Karpas-422 (cell line): ENCODE results near the gene MCC. TPM values are rescaled to one million over a fixed set of nuclear protein-coding genes. Genes with fewer than 3 reads are reported as not detected.

Source experiments
- DNase-seq: peaks from one replicate; pipeline ENCODE4 v3.0.0-alpha.2; 2015
- H2AFZ ChIP-seq: fragments of 200-600 bp; sonication (generic); 2 replicates; pipeline ENCODE4 v1.6.1; 2014; ENCODE audit warnings: antibody characterized with exemption, low read length, mixed read lengths
- H3K27ac ChIP-seq: fragments of 200-600 bp; sonication (generic); 2 replicates; pipeline ENCODE4 v1.5.1; 2014; ENCODE audit warnings: mild to moderate bottlenecking, low read length, moderate library complexity
- H3K27me3 ChIP-seq: fragments of 200-600 bp; sonication (generic); 2 replicates; pipeline ENCODE4 v1.6.1; 2014; ENCODE audit warnings: low read length, mixed read lengths
- H3K36me3 ChIP-seq: fragments of 200-600 bp; sonication (generic); 2 replicates; pipeline ENCODE4 v1.6.1; 2014; ENCODE audit warnings: low read length, mixed read lengths; ENCODE audit not compliant: insufficient read depth
- H3K4me1 ChIP-seq: fragments of 200-600 bp; sonication (generic); 2 replicates; pipeline ENCODE4 v1.6.1; 2014; ENCODE audit warnings: mild to moderate bottlenecking, low read length, mixed read lengths
- H3K4me2 ChIP-seq: fragments of 200-600 bp; sonication (generic); 2 replicates; pipeline ENCODE4 v1.6.1; 2014; ENCODE audit warnings: low read length, low read depth, mild to moderate bottlenecking; ENCODE audit not compliant: poor library complexity, severe bottlenecking
- H3K4me3 ChIP-seq: fragments of 200-600 bp; sonication (generic); 2 replicates; pipeline ENCODE4 v1.5.1; 2014; ENCODE audit warnings: mild to moderate bottlenecking, antibody characterized with exemption, low read length, mixed read lengths
- H3K79me2 ChIP-seq: fragments of 200-600 bp; sonication (generic); 2 replicates; pipeline ENCODE4 v1.6.1; 2014; ENCODE audit warnings: mild to moderate bottlenecking, low read length, mixed read lengths
- H3K9ac ChIP-seq: fragments of 200-600 bp; sonication (generic); 2 replicates; pipeline ENCODE4 v1.6.0; 2014; ENCODE audit warnings: low read length
- H3K9me2 ChIP-seq: fragments of 200-600 bp; sonication (generic), shearing (Covaris generic); replicated peaks from 2 replicates; pipeline ENCODE4 v1.6.0; 2014; ENCODE audit warnings: mild to moderate bottlenecking, low read length, moderate library complexity; ENCODE audit not compliant: insufficient read depth
- H3K9me3 ChIP-seq: fragments of 300-700, 200-600 bp; sonication (generic); 2 replicates; pipeline ENCODE4 v1.6.1; 2014; ENCODE audit warnings: low read length, mixed read lengths
- H4K20me1 ChIP-seq: fragments of 200-600 bp; sonication (generic); 2 replicates; pipeline ENCODE4 v1.6.1; 2014; ENCODE audit warnings: mild to moderate bottlenecking, antibody characterized with exemption, low read length, low read depth; ENCODE audit not compliant: insufficient read depth
- total RNA-seq: library from RNA; depleted of rRNA; stranded (reverse); fragments of >200 nt; shearing (Covaris generic); gene quantifications from 2 replicates; pipeline ENCODE4 v1.2.3, GENCODE V29; 2014; ENCODE audit warnings: low replicate concordance

The MCC gene
- total RNA-seq, 1 experiment from 2014 or later: 5.5 TPM

DNA sequence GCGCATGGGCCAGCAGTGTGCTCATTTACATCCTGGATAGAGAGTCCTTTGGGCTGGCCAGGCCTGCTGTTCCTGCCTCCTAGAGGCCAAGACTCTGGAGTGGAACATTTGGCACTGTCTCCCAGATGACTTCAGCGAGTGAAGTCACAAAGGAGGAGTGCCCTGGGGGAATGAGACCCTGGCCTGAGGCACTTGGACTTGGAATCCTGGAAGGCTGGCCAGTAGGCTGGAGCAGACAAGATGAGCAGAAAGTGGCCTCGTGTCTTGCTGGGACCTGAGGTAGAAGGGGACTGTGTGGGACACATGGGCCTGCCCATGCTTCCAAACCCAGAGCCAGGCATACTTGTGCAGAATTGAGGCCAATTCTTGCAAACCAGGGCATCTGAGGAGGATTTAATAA is 53.4 kb downstream of the MCC start, which contains the start of gene TSSK1B:
TSSK1B (minus strand) TSS at position 101 of the 400 bp plus-strand sequence. CDS start 150 bp downstream, outside the sequence.
- H3K9me3 ChIP-seq: no peaks in the 10 kb centered on the region
- no peaks in the 10 kb centered on the region for H3K27me3 ChIP-seq
- no peaks in the 10 kb centered on the region for H3K36me3 ChIP-seq
- no peak for DNase-seq
- peaks cover 6% of the 10 kb centered on the region for H3K4me1 ChIP-seq
- no peaks in the 10 kb centered on the region for H4K20me1 ChIP-seq
- H3K9me2 ChIP-seq: no peaks in the 10 kb centered on the region
- no peak within 1 kb of the TSS for H3K4me3 ChIP-seq
- no peaks in the 10 kb centered on the region for H3K79me2 ChIP-seq
- H3K27ac ChIP-seq: no peak within 1 kb of the TSS
- H3K4me2 ChIP-seq: no peak within 1 kb of the TSS
- no peak within 1 kb of the TSS for H3K9ac ChIP-seq
- H2AFZ ChIP-seq: no peak within 1 kb of the TSS

DNA sequence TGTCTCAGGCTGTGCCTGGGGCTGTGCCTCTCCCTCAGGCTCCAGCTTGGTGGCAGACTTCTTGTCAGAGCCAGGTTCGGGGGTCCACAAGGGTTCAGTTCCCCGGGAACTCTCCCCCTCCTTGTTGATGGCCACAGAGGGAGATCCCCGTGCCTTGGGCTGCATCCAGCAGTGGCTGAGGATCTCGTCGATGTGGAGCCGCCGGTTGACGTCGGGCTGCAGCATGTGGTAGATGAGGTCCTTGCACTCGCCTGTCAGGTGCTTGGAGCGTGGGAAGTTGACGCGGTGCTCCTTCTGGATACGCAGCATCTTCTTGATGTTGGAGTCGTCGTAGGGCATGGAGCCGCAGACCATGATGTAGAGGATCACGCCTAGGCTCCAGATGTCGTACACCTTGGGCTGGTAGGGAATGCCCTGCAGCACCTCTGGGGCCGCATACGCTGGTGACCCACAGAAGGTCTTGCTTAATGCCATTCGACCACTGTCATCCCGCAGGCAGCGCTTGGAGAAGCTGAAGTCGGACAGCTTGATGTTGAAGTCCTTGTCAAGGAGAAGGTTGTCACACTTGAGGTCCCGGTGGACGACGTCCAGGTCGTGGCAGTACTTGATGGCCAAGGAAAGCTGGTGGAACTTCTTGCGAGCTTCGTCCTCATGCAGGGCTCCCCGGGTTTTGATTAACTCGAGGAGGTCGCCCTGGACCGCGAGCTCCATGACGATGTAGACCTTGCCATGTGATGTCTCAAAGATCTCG is 54.2 kb downstream of the MCC start:
- Histone ChIP-seq H3K27ac (no peak overlapping the region), H3K4me2 (no peak overlapping the region), H3K4me3 (no peak overlapping the region), H3K79me2 (no peaks in the 10 kb centered on the region), H3K9me3 (no peaks in the 10 kb centered on the region), H4K20me1 (no peaks in the 10 kb centered on the region), H3K9me2 (no peaks in the 10 kb centered on the region), H3K27me3 (no peaks in the 10 kb centered on the region), H2AFZ (no peak overlapping the region), H3K9ac (no peak overlapping the region), H3K4me1 (peaks cover 6% of the 10 kb centered on the region), H3K36me3 (no peaks in the 10 kb centered on the region)
- no peak for DNase-seq

DNA sequence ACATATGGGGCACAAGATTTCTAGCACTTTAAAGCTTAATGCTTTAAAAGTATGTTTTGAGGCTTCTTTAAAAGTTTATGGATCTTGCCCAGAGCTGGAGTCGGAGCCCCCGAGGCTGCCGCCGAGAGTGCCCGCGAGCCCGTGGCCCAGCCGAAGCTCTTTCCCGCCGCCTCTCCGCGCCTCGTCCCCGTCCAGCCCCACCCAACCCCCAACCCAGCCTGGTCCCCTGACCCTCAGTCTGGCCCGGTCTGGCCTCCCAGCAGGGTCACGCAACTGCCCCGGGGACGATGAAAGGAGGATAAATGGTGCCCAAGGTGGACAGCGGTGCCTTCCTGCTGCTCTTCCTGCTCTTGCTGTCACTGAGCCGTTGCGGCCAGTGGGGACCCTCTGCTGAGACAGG is 55.2 kb downstream of the MCC start:
- Histone ChIP-seq H2AFZ (no peak overlapping the region), H3K9me2 (no peaks in the 10 kb centered on the region), H3K79me2 (no peaks in the 10 kb centered on the region), H3K9ac (no peak overlapping the region), H3K4me2 (no peak overlapping the region), H3K36me3 (no peaks in the 10 kb centered on the region), H3K4me3 (no peak overlapping the region), H3K27me3 (no peaks in the 10 kb centered on the region), H3K9me3 (no peaks in the 10 kb centered on the region), H3K4me1 (peaks cover 2% of the 10 kb centered on the region), H3K27ac (no peak overlapping the region), H4K20me1 (no peaks in the 10 kb centered on the region)
- DNase-seq: no peak

DNA sequence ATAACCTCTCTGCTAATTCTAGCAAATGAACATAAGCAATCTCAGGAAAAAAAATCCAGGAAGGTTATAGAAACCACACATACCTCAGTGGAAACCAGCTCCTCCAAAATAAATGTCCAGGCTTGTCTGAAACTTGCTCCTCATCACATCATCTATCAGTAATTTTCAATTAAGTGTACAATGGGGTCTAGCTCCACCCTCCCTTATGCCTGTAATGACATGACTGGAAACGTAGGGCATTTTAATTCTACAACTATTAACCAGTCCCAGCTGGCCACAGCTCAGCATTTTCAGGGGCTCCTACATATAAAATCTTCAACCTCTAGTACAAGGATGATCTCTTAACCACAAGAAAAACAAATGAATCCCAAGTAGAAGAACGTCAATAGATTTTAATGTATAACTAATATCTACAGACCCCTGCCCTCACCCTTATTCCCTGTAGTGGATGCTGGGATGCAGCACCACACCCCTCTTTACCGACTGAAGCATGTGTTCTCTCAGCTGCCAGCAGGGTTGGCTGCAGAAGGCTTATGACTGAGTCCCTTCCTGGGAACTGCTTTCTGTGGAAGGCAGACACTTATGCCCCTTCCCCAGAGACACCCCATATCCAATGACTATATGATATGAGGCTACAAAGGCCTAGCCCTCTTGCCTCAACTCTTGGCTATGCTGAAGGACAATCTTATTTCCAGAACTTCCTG is 60.2 kb downstream of the MCC start:
- H3K9ac ChIP-seq: no peak overlapping the region
- DNase-seq: no peak
- H4K20me1 ChIP-seq: no peaks in the 10 kb centered on the region
- H3K79me2 ChIP-seq: no peaks in the 10 kb centered on the region
- H3K4me2 ChIP-seq: no peak overlapping the region
- H2AFZ ChIP-seq: no peak overlapping the region
- H3K27me3 ChIP-seq: no peaks in the 10 kb centered on the region
- H3K9me3 ChIP-seq: no peaks in the 10 kb centered on the region
- H3K27ac ChIP-seq: no peak overlapping the region
- H3K4me1 ChIP-seq: no peaks in the 10 kb centered on the region
- no peak overlapping the region for H3K4me3 ChIP-seq
- no peaks in the 10 kb centered on the region for H3K9me2 ChIP-seq
- no peaks in the 10 kb centered on the region for H3K36me3 ChIP-seq

DNA sequence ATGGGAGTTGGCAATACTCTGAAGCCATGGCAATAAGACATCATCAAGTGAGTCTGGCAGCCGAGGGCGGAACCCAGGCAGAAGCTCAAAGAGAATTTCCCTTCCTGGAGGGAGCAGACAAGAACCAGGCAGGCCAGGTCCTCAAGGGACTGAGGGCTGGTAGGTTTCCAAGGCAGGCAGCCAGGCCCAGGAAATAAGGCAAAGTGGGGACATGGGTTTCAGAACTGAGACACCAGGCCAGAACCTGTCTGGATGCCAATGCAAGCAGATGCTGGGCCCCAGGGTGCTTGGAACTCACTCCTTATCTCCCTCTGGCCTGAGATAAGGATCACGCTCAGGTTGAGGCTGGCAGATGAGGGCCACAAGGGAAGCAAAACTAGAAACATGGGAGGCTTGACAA is 62.3 kb downstream of the MCC start:
- no peak overlapping the region for H2AFZ ChIP-seq
- no peak overlapping the region for H3K4me2 ChIP-seq
- no peaks in the 10 kb centered on the region for H3K9me2 ChIP-seq
- H3K27ac ChIP-seq: no peak overlapping the region
- DNase-seq: no peak
- no peak overlapping the region for H3K9ac ChIP-seq
- H3K4me1 ChIP-seq: no peaks in the 10 kb centered on the region
- no peaks in the 10 kb centered on the region for H3K27me3 ChIP-seq
- H3K36me3 ChIP-seq: no peaks in the 10 kb centered on the region
- H3K9me3 ChIP-seq: no peaks in the 10 kb centered on the region
- no peaks in the 10 kb centered on the region for H3K79me2 ChIP-seq
- no peaks in the 10 kb centered on the region for H4K20me1 ChIP-seq
- no peak overlapping the region for H3K4me3 ChIP-seq

DNA sequence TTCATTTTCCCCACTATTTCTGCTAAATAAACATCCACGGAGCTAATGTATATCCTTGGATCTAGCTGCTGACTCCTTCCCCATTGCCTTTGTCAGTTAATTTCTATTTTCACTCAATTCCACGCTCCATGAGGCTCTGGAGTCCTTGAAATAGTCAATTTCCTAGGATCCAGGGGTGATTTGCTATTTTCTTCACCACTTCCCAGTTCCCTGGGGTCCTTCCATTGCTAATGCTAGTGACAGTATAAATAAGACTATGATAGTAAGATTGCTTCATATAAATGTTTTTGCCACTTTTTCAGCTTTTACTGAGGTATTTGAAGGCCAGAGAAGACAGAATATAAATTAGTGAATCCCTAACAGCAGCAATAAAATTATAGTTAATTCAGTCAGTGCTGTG is 66.6 kb downstream of the MCC start:
- H3K9me2 ChIP-seq: no peaks in the 10 kb centered on the region
- H3K79me2 ChIP-seq: no peaks in the 10 kb centered on the region
- no peaks in the 10 kb centered on the region for H4K20me1 ChIP-seq
- no peak for DNase-seq
- no peak overlapping the region for H3K9ac ChIP-seq
- H2AFZ ChIP-seq: no peak overlapping the region
- no peaks in the 10 kb centered on the region for H3K36me3 ChIP-seq
- no peak overlapping the region for H3K27ac ChIP-seq
- H3K27me3 ChIP-seq: no peaks in the 10 kb centered on the region
- no peak overlapping the region for H3K4me3 ChIP-seq
- H3K4me1 ChIP-seq: no peaks in the 10 kb centered on the region
- H3K9me3 ChIP-seq: no peaks in the 10 kb centered on the region
- H3K4me2 ChIP-seq: no peak overlapping the region

DNA sequence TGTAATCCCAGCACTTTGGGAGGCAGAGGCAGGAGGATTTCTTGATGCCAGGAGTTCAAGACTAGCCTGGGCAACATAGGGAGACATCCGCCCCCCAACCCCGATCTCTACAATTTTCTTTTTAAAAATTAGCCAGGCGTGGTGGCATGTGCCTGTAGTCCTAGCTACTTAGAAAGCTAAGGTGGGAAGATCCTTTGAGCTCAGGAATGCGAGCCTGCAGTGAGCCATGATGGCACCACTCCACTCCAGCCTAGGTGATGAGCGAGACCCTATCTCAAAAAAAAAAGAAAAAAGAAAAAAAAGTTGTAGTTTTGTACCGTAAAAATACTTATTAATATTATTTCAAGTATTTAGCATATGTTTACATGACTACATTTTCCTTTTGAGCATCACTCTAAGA is 82.7 kb downstream of the MCC start:
- no peaks in the 10 kb centered on the region for H3K9me2 ChIP-seq
- H3K4me3 ChIP-seq: no peak overlapping the region
- no peak overlapping the region for H2AFZ ChIP-seq
- H3K27me3 ChIP-seq: 0 out of 2 replicates have a peak, but pooled peaks cover 2% of the 10 kb centered on the region
- H4K20me1 ChIP-seq: no peaks in the 10 kb centered on the region
- no peak overlapping the region for H3K9ac ChIP-seq
- H3K9me3 ChIP-seq: no peaks in the 10 kb centered on the region
- DNase-seq: no peak
- H3K36me3 ChIP-seq: no peaks in the 10 kb centered on the region
- H3K4me2 ChIP-seq: no peak overlapping the region
- H3K4me1 ChIP-seq: no peaks in the 10 kb centered on the region
- H3K79me2 ChIP-seq: no peaks in the 10 kb centered on the region
- H3K27ac ChIP-seq: no peak overlapping the region

DNA sequence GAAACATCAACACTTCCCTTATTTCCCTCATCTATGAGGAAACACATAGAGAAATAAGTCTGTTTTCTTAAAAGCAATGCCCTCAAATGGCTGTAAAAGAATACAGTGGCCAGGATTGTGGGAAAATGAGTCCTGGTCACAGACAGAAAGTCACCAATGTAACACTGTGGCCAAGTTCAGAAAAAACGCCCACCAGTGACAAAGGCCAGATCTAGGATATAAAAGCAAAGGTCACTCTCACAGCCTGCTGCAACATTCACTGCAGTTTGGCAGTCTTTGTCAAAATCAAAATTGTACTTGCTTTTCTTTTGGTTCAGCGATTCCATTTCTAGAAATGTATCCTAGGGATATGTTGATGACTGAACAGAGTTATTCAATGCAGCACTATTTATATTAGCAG is 84.0 kb downstream of the MCC start:
- no peaks in the 10 kb centered on the region for H3K79me2 ChIP-seq
- no peaks in the 10 kb centered on the region for H3K4me1 ChIP-seq
- no peak overlapping the region for H3K9ac ChIP-seq
- DNase-seq: no peak
- no peaks in the 10 kb centered on the region for H4K20me1 ChIP-seq
- no peak overlapping the region for H2AFZ ChIP-seq
- H3K27me3 ChIP-seq: 0 out of 2 replicates have a peak, but pooled peaks cover 2% of the 10 kb centered on the region
- H3K4me3 ChIP-seq: no peak overlapping the region
- H3K4me2 ChIP-seq: no peak overlapping the region
- no peak overlapping the region for H3K27ac ChIP-seq
- H3K36me3 ChIP-seq: no peaks in the 10 kb centered on the region
- H3K9me2 ChIP-seq: no peaks in the 10 kb centered on the region
- no peaks in the 10 kb centered on the region for H3K9me3 ChIP-seq
